Glutamatergic neuron (in vitro differentiated cells): Measurements from ENCODE around the gene PPP4R3B. TPM values are rescaled to one million over a fixed set of nuclear protein-coding genes. Genes with fewer than 3 reads are reported as not detected.
"Not testable (repeated sequence)": the region's sequence is repeated elsewhere in the genome, so short reads cannot be mapped to it uniquely, and the experiment has no call there.

ENCODE experiments used
- DNase-seq: peaks from one replicate; pipeline ENCODE4 v3.0.0; 2022
- H3K27ac Mint-ChIP-seq: one replicate; pipeline ENCODE4 v1.8.0; 2020; ENCODE audit warnings: mild to moderate bottlenecking, mixed read lengths, inconsistent platforms; ENCODE audit not compliant: unreplicated experiment
- H3K27me3 Mint-ChIP-seq: one replicate; pipeline ENCODE4 v1.8.0; 2020; ENCODE audit warnings: mild to moderate bottlenecking, moderate library complexity, mixed read lengths, inconsistent platforms; ENCODE audit not compliant: unreplicated experiment
- H3K36me3 Mint-ChIP-seq: one replicate; pipeline ENCODE4 v1.8.0; 2020; ENCODE audit warnings: mild to moderate bottlenecking, mixed read lengths, inconsistent platforms; ENCODE audit not compliant: unreplicated experiment
- H3K4me1 Mint-ChIP-seq: one replicate; pipeline ENCODE4 v1.8.0; 2020; ENCODE audit warnings: mild to moderate bottlenecking, low read depth, mixed read lengths, inconsistent platforms; ENCODE audit not compliant: unreplicated experiment
- H3K4me3 Mint-ChIP-seq: one replicate; pipeline ENCODE4 v1.8.0; 2020; ENCODE audit warnings: mild to moderate bottlenecking, mixed read lengths, inconsistent platforms; ENCODE audit not compliant: unreplicated experiment
- H3K9me3 Mint-ChIP-seq: one replicate; pipeline ENCODE4 v1.8.0; 2020; ENCODE audit warnings: mild to moderate bottlenecking, moderate library complexity, mixed read lengths, inconsistent platforms; ENCODE audit not compliant: unreplicated experiment
- total RNA-seq: library from RNA; stranded (reverse); fragmentation: NEBNext Ultra II Directional; extraction: Animal tissue kit (Norgen Biotek cat#: 25700); gene quantifications from one replicate; pipeline ENCODE4 v1.2.1, GENCODE V29; 2021; ENCODE audit not compliant: unreplicated experiment
- TF ChIP-seq, protein P1 (sequence below): fragments of 200-600 bp; sonication (generic); IDR thresholded peaks from one replicate; pipeline ENCODE4 v1.5.0; 2021; ENCODE audit not compliant: partially characterized antibody, unreplicated experiment

The PPP4R3B gene
- total RNA-seq, 1 donor from 2014 or later: 55.0 TPM

DNA sequence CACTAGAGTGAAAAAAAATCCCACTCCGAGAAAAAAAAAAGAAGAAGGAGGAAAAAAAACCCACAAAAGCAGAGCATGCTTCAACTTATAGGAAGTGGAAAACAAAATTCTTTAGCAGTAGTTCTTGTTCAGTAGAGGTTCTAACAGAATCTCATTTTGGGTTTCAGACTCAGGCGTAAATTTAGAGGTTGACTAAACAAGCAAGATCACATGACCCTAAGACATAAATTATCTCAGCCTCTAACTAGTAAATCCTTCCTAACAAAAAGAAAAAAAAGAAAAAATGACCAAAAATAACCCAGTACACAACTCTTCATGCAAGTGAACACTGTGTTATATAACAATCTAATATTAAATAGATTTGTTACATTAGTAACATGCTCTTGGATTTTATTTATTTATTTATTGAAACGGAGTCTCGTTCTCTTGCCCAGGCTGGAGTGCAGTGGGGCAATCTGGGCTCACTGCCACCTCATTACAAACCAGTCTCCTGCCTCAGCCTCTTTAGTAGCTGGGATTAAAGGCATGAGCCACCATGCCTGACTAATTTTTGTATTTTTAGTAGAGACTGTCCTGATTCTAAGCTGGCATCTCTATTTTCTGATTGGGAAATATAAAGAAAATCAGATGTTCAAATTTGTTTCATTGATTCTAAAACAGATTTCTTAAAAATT lies 35.4 kb downstream of the PPP4R3B start:
- Mint-ChIP-seq H3K9me3 (no peaks in the 10 kb centered on the region), H3K27ac (no peak overlapping the region), H3K36me3 (no peaks in the 10 kb centered on the region), H3K27me3 (no peaks in the 10 kb centered on the region), H3K4me1 (no peaks in the 10 kb centered on the region), H3K4me3 (no peak overlapping the region)
- TF ChIP-seq, protein P1, sequence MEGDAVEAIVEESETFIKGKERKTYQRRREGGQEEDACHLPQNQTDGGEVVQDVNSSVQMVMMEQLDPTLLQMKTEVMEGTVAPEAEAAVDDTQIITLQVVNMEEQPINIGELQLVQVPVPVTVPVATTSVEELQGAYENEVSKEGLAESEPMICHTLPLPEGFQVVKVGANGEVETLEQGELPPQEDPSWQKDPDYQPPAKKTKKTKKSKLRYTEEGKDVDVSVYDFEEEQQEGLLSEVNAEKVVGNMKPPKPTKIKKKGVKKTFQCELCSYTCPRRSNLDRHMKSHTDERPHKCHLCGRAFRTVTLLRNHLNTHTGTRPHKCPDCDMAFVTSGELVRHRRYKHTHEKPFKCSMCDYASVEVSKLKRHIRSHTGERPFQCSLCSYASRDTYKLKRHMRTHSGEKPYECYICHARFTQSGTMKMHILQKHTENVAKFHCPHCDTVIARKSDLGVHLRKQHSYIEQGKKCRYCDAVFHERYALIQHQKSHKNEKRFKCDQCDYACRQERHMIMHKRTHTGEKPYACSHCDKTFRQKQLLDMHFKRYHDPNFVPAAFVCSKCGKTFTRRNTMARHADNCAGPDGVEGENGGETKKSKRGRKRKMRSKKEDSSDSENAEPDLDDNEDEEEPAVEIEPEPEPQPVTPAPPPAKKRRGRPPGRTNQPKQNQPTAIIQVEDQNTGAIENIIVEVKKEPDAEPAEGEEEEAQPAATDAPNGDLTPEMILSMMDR: no peak
- no peak for DNase-seq

DNA sequence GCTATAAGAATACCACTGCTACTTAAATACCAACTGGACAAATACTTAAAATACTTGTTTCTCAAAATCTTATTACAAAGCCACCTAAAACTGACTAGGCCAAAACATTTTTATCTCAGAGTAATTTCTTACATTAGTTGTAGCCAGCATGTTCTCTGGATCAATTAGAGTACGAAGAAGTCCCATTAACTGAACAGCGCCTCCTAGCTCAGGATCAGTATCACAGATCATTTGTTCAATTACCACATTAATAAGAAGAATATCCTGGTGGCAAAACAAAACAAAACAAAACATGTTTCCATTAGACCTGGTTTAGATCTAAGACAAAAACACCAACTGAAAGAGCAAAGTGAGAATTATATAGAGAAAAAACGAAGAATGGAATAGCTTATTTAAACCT lies 36.0 kb downstream of the PPP4R3B start:
- TF ChIP-seq, protein P1: peak; percentile 45
- Mint-ChIP-seq H3K27me3 (no peaks in the 10 kb centered on the region), H3K36me3 (no peaks in the 10 kb centered on the region), H3K9me3 (no peaks in the 10 kb centered on the region), H3K4me1 (no peaks in the 10 kb centered on the region), H3K27ac (no peak overlapping the region), H3K4me3 (no peak overlapping the region)
- DNase-seq: no peak

DNA sequence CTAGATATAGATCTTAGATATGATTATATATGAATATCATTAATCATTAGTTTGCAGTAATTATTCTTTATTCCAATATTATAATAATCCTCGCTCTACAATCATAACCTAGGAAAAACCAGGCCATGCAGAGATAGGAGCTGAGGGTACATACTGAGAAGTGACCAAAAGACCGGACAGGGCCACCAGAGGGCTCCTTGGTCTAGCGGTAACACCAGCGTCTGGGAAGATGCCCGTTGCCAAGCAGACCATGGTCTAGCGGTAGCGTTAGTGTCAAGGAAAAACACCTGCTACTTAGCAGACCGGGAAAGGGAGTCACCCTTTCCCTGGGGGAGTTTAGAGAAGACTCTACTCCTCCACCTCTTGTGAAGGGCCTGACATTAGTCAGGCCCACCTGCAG lies 48.4 kb downstream of the PPP4R3B start:
- H3K27me3 Mint-ChIP-seq, H3K36me3 Mint-ChIP-seq, H3K27ac Mint-ChIP-seq, H3K9me3 Mint-ChIP-seq, H3K4me3 Mint-ChIP-seq, DNase-seq, H3K4me1 Mint-ChIP-seq: not testable (repeated sequence)

DNA sequence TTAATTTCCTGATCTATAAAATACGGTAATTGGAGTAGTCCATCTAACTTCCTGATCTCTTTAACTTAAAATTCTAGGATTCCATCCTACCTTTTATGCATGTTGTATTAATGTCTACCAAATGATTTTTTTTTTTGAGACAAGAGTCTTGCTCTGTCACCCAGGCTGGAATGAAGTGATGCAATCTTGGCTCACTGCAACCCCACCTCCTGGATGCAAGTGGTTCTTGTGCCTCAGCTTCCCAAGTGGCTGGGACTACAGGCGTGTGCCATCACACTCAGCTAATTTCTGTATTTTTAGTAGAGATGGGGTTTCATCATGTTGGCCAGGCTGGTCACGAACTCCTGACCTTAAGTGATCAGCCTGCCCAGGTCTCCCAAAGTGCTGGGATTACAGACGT lies 50.1 kb downstream of the PPP4R3B start:
- Mint-ChIP-seq H3K27me3 (no peaks in the 10 kb centered on the region), H3K36me3 (peaks cover 11% of the 10 kb centered on the region), H3K9me3 (no peaks in the 10 kb centered on the region), H3K4me3 (no peak overlapping the region), H3K27ac (no peak overlapping the region), H3K4me1 (no peaks in the 10 kb centered on the region)
- TF ChIP-seq, protein P1: no peak
- no peak for DNase-seq

DNA sequence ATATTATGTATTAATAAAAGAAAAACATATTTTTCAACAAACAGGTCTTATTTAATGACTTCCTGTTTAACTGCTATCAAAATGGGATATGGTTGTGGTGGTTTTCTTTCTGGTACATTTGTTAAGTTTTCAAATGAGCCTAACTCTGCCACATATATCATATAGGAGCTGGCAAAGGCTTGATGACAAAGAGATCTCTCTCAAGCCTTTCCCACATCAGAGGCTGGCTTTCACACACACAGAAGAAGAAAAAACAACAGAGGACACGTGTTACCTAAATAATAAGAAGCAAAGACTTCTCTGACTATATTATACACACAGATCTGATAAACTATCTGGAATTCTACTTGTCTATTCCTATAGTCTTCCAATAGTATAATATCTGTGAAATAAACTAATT lies 51.8 kb downstream of the PPP4R3B start:
- Mint-ChIP-seq H3K27ac (no peak overlapping the region), H3K9me3 (peaks cover 3% of the 10 kb centered on the region), H3K4me3 (no peak overlapping the region), H3K27me3 (no peaks in the 10 kb centered on the region), H3K36me3 (peaks cover 27% of the 10 kb centered on the region), H3K4me1 (no peaks in the 10 kb centered on the region)
- DNase-seq: no peak
- TF ChIP-seq, protein P1: no peak
